HG02970 (cell line): Measurements from ENCODE around the gene YARS1.

Experiments used
- ATAC-seq: cut with Tn5 transposase; IDR thresholded peaks from one replicate; pipeline ENCODE4 v1.9.1; 2021; ENCODE audit warnings: mild to moderate bottlenecking, moderate library complexity, moderate number of reproducible peaks; ENCODE audit not compliant: unreplicated experiment, low FRiP score

Gene YARS1

GRCh38 chr1:32748926-32749325 is 68.2 kb downstream of the YARS1 start:
- ATAC-seq, result no peak

- ATAC-seq, result no peak
Measured at GRCh38 chr1:32748348-32748747, 68.8 kb downstream of the YARS1 start.

- no peak for ATAC-seq
Measured at GRCh38 chr1:32746130-32746529, 71.0 kb downstream of the YARS1 start.

GRCh38 chr1:32744071-32744425 is 73.1 kb downstream of the YARS1 start:
- no peak for ATAC-seq

- no peak for ATAC-seq
Measured at GRCh38 chr1:32743380-32744070, 73.6 kb downstream of the YARS1 start.

- no peak for ATAC-seq
Measured at GRCh38 chr1:32742956-32743355, 74.2 kb downstream of the YARS1 start.

- ATAC-seq, result no peak
Measured at GRCh38 chr1:32742199-32742947, 74.8 kb downstream of the YARS1 start.

GRCh38 chr1:32741413-32742198 is 75.6 kb downstream of the YARS1 start:
- no peak for ATAC-seq

GRCh38 chr1:32741059-32741412 is 76.1 kb downstream of the YARS1 start:
- no peak for ATAC-seq

GRCh38 chr1:32736812-32737791 is 80.1 kb downstream of the YARS1 start:
- ATAC-seq, result no peak

- no peak for ATAC-seq
Measured at GRCh38 chr1:32733582-32734321, 83.4 kb downstream of the YARS1 start.

GRCh38 chr1:32729254-32730046 is 87.7 kb downstream of the YARS1 start:
- no peak for ATAC-seq

GRCh38 chr1:32728413-32729077 is 88.6 kb downstream of the YARS1 start:
- ATAC-seq, result no peak

- no peak for ATAC-seq
Measured at GRCh38 chr1:32727876-32728275, 89.3 kb downstream of the YARS1 start.

- ATAC-seq, result no peak
Measured at GRCh38 chr1:32725615-32725982, 91.6 kb downstream of the YARS1 start.
